IMR-90 (cell line): ENCODE results near the gene NUP210. TPM values are rescaled to one million over a fixed set of nuclear protein-coding genes. Genes with fewer than 3 reads are reported as not detected.

ENCODE experiments used
- ATAC-seq: fragments of 200-7000 bp; cut with Tn5 transposase; 2 replicates; pipeline ENCODE4 v1.9.1; 2020; ENCODE audit warnings: low read depth, mild to moderate bottlenecking, moderate library complexity
- BruUV-seq: library from RNA; stranded (reverse); fragments of 400-500 nt; replicated peaks from 2 replicates; lab custom pipeline; 2021; lab: Mats Ljungman, UMichigan
- CTCF ChIA-PET: fragments of 300-600 bp; formaldehyde crosslinking; extraction: SDS; loops from one replicate; lab custom pipeline; 2021; ENCODE audit warnings: antibody characterized with exemption; lab: Yijun Ruan, JAX
- POLR2A ChIA-PET: fragments of 300-600 bp; sonication (Branson Sonifier 250); formaldehyde crosslinking; loops from one replicate; lab custom pipeline; 2022; ENCODE audit warnings: antibody characterized with exemption; ENCODE audit not compliant: unreplicated experiment; lab: Charles Lee
- DNase-seq: peaks from one replicate; pipeline ENCODE4 v3.0.0; 2013
- H2AFZ ChIP-seq: replicated peaks from 2 replicates; pipeline ENCODE3; 2013; ENCODE audit warnings: low read length, mild to moderate bottlenecking; ENCODE audit not compliant: poor library complexity
- H2AK5ac ChIP-seq: 2 replicates; pipeline ENCODE4 v1.6.1; 2013; ENCODE audit warnings: low read depth, low read length, inconsistent platforms
- H2AK9ac ChIP-seq: replicated peaks from 2 replicates; pipeline ENCODE3; 2013; ENCODE audit warnings: mild to moderate bottlenecking, low read depth, low read length, moderate library complexity; ENCODE audit not compliant: poor library complexity
- H2BK120ac ChIP-seq: 2 replicates; pipeline ENCODE4 v1.6.1; 2013; ENCODE audit warnings: low read depth, low read length, inconsistent platforms
- H2BK15ac ChIP-seq: 3 replicates; pipeline ENCODE4 v1.6.1; 2013; ENCODE audit warnings: low read depth, low read length, inconsistent platforms
- H2BK20ac ChIP-seq: 2 replicates; pipeline ENCODE4 v1.6.1; 2013; ENCODE audit warnings: low read depth, mild to moderate bottlenecking, inconsistent platforms, low read length, moderate library complexity
- H2BK5ac ChIP-seq: 2 replicates; pipeline ENCODE4 v1.6.1; 2013; ENCODE audit warnings: mild to moderate bottlenecking, low read depth, low read length, inconsistent platforms; ENCODE audit not compliant: poor library complexity, severe bottlenecking
- H3K14ac ChIP-seq: replicated peaks from 2 replicates; pipeline ENCODE4 v1.6.1; 2013; ENCODE audit warnings: low read depth, low read length, inconsistent platforms
- H3K18ac ChIP-seq: 2 replicates; pipeline ENCODE4 v1.6.1; 2013; ENCODE audit warnings: low read depth, low read length, control low read depth
- H3K23ac ChIP-seq: 2 replicates; pipeline ENCODE4 v1.6.1; 2013; ENCODE audit warnings: low read depth, low read length, inconsistent platforms
- H3K27ac ChIP-seq: 2 replicates; pipeline ENCODE4 v1.5.1; 2013; ENCODE audit warnings: mild to moderate bottlenecking, control low read depth, low read length; ENCODE audit not compliant: insufficient read depth
- H3K27me3 ChIP-seq: 2 replicates; pipeline ENCODE4 v1.6.1; 2013; ENCODE audit warnings: low read length; ENCODE audit not compliant: control insufficient read depth, insufficient read depth
- H3K36me3 ChIP-seq: 2 replicates; pipeline ENCODE4 v1.6.1; 2013; ENCODE audit warnings: low read length, mixed read lengths; ENCODE audit not compliant: control insufficient read depth, insufficient read depth
- H3K4ac ChIP-seq: 2 replicates; pipeline ENCODE4 v1.6.1; 2013; ENCODE audit warnings: low read depth, low read length, inconsistent platforms
- H3K4me1 ChIP-seq: 2 replicates; pipeline ENCODE4 v1.6.1; 2013; ENCODE audit warnings: low read length, mixed read lengths; ENCODE audit not compliant: control insufficient read depth, insufficient read depth
- H3K4me2 ChIP-seq: 2 replicates; pipeline ENCODE4 v1.6.1; 2013; ENCODE audit warnings: low read depth, mild to moderate bottlenecking, control low read depth, low read length, moderate library complexity
- H3K4me3 ChIP-seq: 2 replicates; pipeline ENCODE4 v1.5.1; 2013; ENCODE audit warnings: low read depth, mild to moderate bottlenecking, control low read depth, low read length, moderate library complexity; ENCODE audit not compliant: insufficient read depth
- H3K56ac ChIP-seq: 2 replicates; pipeline ENCODE4 v1.6.1; 2013; ENCODE audit warnings: low read length, inconsistent platforms; ENCODE audit not compliant: insufficient read depth; ENCODE audit errors: extremely low read depth
- H3K79me1 ChIP-seq, 2 experiments: 2 replicates each; pipeline ENCODE4 v1.6.1; 2013; ENCODE audit warnings: low read length in 2 of 2, inconsistent platforms in 1 of 2, low read depth in 1 of 2
- H3K9ac ChIP-seq: 2 replicates; pipeline ENCODE4 v1.6.1; 2013; ENCODE audit warnings: low read depth, low read length, control low read depth
- H3K9me1 ChIP-seq: 2 replicates; pipeline ENCODE4 v1.6.1; 2013; ENCODE audit warnings: low read length, inconsistent platforms; ENCODE audit not compliant: insufficient read depth
- H3K9me3 ChIP-seq: 2 replicates; pipeline ENCODE4 v1.6.1; 2013; ENCODE audit warnings: low read length; ENCODE audit not compliant: control insufficient read depth, insufficient read depth
- H4K20me1 ChIP-seq: 2 replicates; pipeline ENCODE4 v1.6.1; 2013; ENCODE audit warnings: low read length, inconsistent platforms; ENCODE audit not compliant: insufficient read depth
- H4K5ac ChIP-seq: 2 replicates; pipeline ENCODE4 v1.6.1; 2013; ENCODE audit warnings: mild to moderate bottlenecking, low read depth, low read length, control low read depth
- H4K8ac ChIP-seq, 2 experiments: 2 replicates each; pipeline ENCODE4 v1.6.1; 2013; ENCODE audit warnings: low read depth in 2 of 2, low read length in 2 of 2, control low read depth in 1 of 2, inconsistent platforms in 1 of 2
- H4K91ac ChIP-seq: 2 replicates; pipeline ENCODE4 v1.6.1; 2013; ENCODE audit warnings: low read depth, low read length, inconsistent platforms; ENCODE audit not compliant: insufficient read depth
- BHLHE40 ChIP-seq: fragments of 150-350 bp; IDR thresholded peaks from 2 replicates; pipeline ENCODE4 v1.6.1; 2016; ENCODE audit warnings: mild to moderate bottlenecking, low read depth, low read length
- CHD1 ChIP-seq: IDR thresholded peaks from 2 replicates; pipeline ENCODE4 v1.6.1; 2012; ENCODE audit warnings: low read depth, low read length, improper control_type of control experiment
- FOS ChIP-seq: fragments of 150-350 bp; IDR thresholded peaks from 2 replicates; pipeline ENCODE4 v1.6.1; 2016; ENCODE audit warnings: low read depth, low read length
- POLR2A ChIP-seq: IDR thresholded peaks from 2 replicates; pipeline ENCODE4 v1.6.1; 2012; ENCODE audit warnings: mild to moderate bottlenecking, low read depth, low read length
- SMC3 ChIP-seq: fragments of 150-350 bp; IDR thresholded peaks from 2 replicates; pipeline ENCODE4 v1.6.1; 2016; ENCODE audit warnings: low read depth, mild to moderate bottlenecking, antibody characterized with exemption, low read length, moderate library complexity
- WGBS, 2 experiments: methylation state at CpG; one replicate each; pipeline versions ENCODE4 v1.1.5 to v1.1.7; 2013; ENCODE audit warnings: missing lambda C conversion rate in 2 of 2; ENCODE audit not compliant: insufficient read length in 1 of 2; ENCODE audit errors: extremely low coverage in 2 of 2; 5-methylcytosine and 5-hydroxymethylcytosine counted together
- dilution Hi-C: fragments of 300-500 bp; cut with HindIII; formaldehyde crosslinking; loops from one replicate; pipeline ENCODE4 v1.14.3; 2018; ENCODE audit warnings: low sequenced_read_pairs; ENCODE audit not compliant: unreplicated experiment
- in situ Hi-C: fragments of 300-500 bp; cut with MboI; formaldehyde crosslinking; loops from 3 replicates; pipeline ENCODE4 v1.14.3; 2019; ENCODE audit warnings: low sequenced_read_pairs, inconsistent platforms, mixed read lengths
- intact Hi-C: fragments of 100-400 bp; cut with micrococcal nuclease; formaldehyde crosslinking; loops from 2 replicates; pipeline ENCODE4 v1.10.0; 2022
- polyA plus RNA-seq, 3 experiments: library from polyadenylated mRNA; depleted of rRNA; stranded (reverse); fragments of >200 nt; gene quantifications; 2 replicates each; pipeline ENCODE4 v1.2.3, GENCODE V29; 2012; ENCODE audit warnings: low replicate concordance in 1 of 3
- total RNA-seq: library from RNA; depleted of rRNA; stranded (reverse); fragments of >200 nt; gene quantifications from 2 replicates; pipeline ENCODE4 v1.2.3, GENCODE V29; 2012

NUP210 gene
- total and polyA plus RNA-seq, 2 of the 4 experiments (the other 2 are of a cell fraction): under 0.01 to 0.03 TPM

GRCh38 chr3:13343601-13344000, 76.5 kb downstream of the NUP210 start:
- H2AK9ac ChIP-seq: no peak overlapping the region
- H2AFZ ChIP-seq: no peak overlapping the region
- H4K91ac ChIP-seq: no peak overlapping the region
- H2BK20ac ChIP-seq: no peak overlapping the region
- ATAC-seq: no peak
- H3K9me3 ChIP-seq: no peaks in the 10 kb centered on the region
- H3K56ac ChIP-seq: no peak overlapping the region
- no peak overlapping the region for H3K4me3 ChIP-seq
- BruUV-seq: no TSS peak
- H3K27ac ChIP-seq: no peak overlapping the region
- no peak overlapping the region for H3K4ac ChIP-seq
- H2BK120ac ChIP-seq: no peak overlapping the region
- 33% methylated on average over 1 of the region's 6 CpGs; no CpG with 5 or more reads in 1 of the 2 experiments for WGBS, 2 experiments
- H3K4me1 ChIP-seq: peaks cover 2% of the 10 kb centered on the region; the same call in 1 of the 2 replicates
- H3K9me1 ChIP-seq: no peaks in the 10 kb centered on the region
- no peak overlapping the region for H3K4me2 ChIP-seq
- H3K36me3 ChIP-seq: no peaks in the 10 kb centered on the region
- no peak overlapping the region for H4K8ac ChIP-seq
- H3K14ac ChIP-seq: no peak overlapping the region
- H3K9ac ChIP-seq: no peak overlapping the region
- H4K5ac ChIP-seq: no peak overlapping the region
- H3K27me3 ChIP-seq: peaks cover 25% of the 10 kb centered on the region
- in situ Hi-C loops: no loop called here
- H3K18ac ChIP-seq: no peak overlapping the region
- no peak overlapping the region for H2AK5ac ChIP-seq
- ChIA-PET POLR2A (no interaction called here), CTCF (interaction anchor here (1.2 kb wide), 1 partner anchor 10 kb away, joined by 3 read pairs; no protein-coding TSS in a partner anchor)
- H3K23ac ChIP-seq: no peak overlapping the region
- H2BK5ac ChIP-seq: no peak overlapping the region
- intact Hi-C loops: no loop called here
- TF ChIP-seq FOS (no peak), POLR2A (no peak), BHLHE40 (no peak), SMC3 (no peak), CHD1 (no peak)
- H3K79me1 ChIP-seq: no peaks in the 10 kb centered on the region
- DNase-seq: no peak
- dilution Hi-C loops: no loop called here
- H4K20me1 ChIP-seq: no peaks in the 10 kb centered on the region
- no peak overlapping the region for H2BK15ac ChIP-seq
